ENCODE measurements around the gene DENND1A.

DNA sequence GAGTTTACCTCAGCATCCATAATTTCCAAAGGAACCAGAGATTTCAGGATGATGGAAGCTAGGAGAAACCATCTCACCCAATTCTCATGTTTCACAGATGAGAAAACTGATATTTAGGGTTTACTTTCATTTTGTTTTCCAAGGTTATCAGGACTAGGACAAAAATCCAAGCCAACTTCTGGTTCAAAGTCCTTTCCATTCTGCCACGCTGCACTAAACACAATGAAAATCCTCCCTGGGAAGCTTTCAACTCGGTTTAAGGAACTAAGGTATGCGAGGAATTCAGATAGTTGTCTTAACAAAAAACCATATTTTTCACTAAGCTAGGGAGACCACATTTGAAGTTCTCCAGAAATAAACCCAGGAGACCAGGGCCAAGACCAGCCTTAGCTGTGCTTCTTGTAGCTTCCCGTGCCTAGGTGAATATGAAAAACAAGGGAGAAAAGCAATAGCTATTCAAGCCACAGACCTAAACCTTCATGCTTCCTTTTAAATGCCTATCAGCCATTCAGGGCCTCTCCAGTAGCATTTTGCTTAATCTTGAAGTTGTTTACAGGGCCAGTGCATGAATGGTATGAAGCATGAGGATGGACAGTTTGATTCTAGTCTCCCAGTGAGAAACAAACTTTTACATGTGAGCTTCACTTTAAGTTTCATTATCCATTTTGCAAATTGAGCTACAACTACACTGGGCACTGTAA, 167.9 kb downstream of the DENND1A start:
- TF ChIP-seq, protein P1, sequence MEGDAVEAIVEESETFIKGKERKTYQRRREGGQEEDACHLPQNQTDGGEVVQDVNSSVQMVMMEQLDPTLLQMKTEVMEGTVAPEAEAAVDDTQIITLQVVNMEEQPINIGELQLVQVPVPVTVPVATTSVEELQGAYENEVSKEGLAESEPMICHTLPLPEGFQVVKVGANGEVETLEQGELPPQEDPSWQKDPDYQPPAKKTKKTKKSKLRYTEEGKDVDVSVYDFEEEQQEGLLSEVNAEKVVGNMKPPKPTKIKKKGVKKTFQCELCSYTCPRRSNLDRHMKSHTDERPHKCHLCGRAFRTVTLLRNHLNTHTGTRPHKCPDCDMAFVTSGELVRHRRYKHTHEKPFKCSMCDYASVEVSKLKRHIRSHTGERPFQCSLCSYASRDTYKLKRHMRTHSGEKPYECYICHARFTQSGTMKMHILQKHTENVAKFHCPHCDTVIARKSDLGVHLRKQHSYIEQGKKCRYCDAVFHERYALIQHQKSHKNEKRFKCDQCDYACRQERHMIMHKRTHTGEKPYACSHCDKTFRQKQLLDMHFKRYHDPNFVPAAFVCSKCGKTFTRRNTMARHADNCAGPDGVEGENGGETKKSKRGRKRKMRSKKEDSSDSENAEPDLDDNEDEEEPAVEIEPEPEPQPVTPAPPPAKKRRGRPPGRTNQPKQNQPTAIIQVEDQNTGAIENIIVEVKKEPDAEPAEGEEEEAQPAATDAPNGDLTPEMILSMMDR (IDR thresholded peaks at IDR 0.05) = no peak
- TF ChIP-seq POLR2A (IDR thresholded peaks at IDR 0.05) = no peak
- TF ChIP-seq POLR2AphosphoS5 (IDR thresholded peaks at IDR 0.05) = no peak
